Subcutaneous adipose tissue (tissue), 4 donors: ENCODE data around the gene TSKU. TPM values are rescaled to one million over a fixed set of nuclear protein-coding genes. Genes with fewer than 3 reads are reported as not detected.

Experiments
- CTCF ChIP-seq: fragments of 450-650 bp; IDR thresholded peaks from one replicate; pipeline ENCODE4 v1.5.1; 2016; ENCODE audit warnings: low read depth, mild to moderate bottlenecking, control low read depth, antibody characterized with exemption, moderate library complexity
- total RNA-seq, 4 donors: library from RNA; depleted of rRNA; stranded (reverse); fragments of >200 nt; gene quantifications; one replicate each; pipeline ENCODE4 v1.1.0, GENCODE V29; 2016

TSKU gene
- total RNA-seq, 4 donors from 2014 or later: 78.9 to 385 (median 157) TPM

DNA sequence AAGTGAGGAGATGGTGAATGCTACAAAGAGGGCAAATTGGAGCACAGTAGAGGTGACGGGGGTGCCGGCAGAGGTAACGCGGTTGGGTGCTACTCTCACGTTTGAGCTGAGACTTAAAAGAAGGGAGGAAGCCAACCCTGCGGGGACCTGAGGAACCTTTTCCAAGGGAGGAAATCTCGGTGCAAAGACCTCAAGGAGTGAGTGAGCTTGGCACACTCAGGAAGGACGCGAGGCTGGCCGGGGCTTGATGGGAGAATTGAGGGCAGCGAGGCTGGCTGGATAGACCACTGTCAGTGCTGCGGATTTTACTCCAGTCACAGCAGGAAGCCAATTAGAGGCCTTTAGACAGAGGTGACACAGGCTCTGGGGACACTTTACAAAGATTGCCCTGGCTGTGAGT lies 25.0 kb downstream of the TSKU start:
- no peak for TF ChIP-seq CTCF

GRCh38 chr11:76808996-76809395 lies 25.8 kb downstream of the TSKU start:
- TF ChIP-seq CTCF: no peak

DNA sequence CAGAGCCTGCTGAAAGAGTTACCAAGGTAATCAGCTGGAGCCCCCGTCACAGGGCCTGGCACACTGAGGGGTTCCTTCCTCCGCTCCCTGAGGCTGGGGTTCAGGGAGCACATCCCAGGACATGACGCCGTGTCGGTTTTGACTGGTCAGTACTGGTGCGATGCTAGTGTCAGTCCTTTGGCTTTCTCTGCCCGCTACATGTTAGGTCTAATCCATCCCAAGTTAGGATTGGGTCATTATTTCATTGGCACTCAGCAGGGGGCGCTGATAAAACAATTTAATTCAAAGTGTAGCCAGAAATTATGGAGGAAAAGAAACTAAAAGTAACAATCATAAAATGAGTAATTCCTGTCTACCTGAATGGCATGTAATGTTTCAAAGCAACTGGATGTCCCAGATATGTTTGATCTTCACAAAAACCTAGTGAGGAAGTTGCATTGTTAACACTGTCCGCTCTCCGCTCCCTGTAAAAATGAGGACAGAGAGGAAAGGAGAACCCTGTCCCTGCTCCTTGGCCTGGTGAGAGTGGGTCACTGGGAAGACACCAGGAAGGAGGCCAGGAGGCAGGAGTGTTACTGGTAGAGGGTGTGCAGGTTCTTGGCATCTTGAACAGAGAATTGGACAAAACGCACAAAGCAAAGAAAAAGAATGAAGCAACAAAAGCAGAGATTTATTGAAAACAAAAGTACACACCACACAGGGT lies 27.1 kb downstream of the TSKU start:
- TF ChIP-seq CTCF: no peak

DNA sequence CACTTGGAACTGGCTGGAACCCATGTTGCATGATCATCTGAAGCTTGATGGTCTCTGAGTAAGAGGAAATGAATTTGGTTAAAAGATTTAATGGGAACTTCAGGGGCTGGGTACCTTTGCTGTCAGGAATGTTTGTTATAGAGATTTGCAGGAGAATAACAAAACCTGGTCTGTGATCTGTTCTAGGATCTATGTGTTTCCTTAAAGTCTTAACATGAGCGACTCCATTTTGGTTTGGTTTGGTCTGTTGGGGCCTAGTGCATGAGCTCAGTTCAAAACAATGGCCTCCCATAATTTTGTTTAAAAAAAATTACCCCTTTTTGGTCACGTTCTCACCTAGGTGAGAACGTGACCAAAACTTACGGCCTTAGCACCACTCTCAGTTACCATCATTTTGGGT lies 28.1 kb downstream of the TSKU start:
- no peak for TF ChIP-seq CTCF

- no peak for TF ChIP-seq CTCF
These were observed 31.3 kb downstream of the TSKU start for GRCh38 chr11:76814414-76814813.

DNA sequence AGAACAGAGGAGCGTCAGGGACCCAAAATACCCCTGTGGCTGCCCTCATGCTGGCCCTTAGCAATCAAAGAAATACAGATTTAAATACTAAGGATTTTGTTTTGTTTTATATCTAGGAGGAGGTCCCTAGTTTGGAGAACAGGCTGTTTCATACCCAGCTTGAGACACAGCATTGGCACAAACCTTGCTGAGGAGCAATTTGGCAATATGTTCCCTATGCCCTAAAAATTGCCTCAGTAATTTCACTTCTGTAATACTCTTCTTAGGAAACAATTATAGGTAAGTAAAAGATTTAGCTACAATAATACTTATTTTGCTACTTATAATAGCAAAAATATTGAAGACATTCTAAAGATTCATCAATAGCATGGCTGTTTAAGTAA lies 37.0 kb downstream of the TSKU start:
- TF ChIP-seq CTCF: no peak

DNA sequence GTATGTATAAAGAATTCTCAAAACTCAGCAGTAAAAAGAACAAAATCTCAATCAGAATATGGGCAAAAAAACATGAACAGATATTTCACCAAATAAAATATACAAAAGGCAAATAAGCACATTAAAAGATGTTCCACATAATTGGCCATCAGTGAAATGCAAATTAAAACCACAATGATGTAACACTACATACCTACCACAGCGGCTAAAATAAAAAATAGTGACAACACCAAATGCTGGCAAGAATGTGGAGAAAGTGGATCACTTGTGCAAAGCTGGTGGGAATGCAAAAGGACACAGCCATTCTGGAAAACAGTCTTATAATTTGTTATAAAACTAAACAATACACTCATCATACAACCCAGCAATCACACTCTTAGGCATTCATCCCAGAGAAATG lies 39.2 kb downstream of the TSKU start:
- no peak for TF ChIP-seq CTCF
